Right renal cortex interstitium (tissue), 3 donors: ENCODE measurements around the gene GLOD5. TPM values are rescaled to one million over a fixed set of nuclear protein-coding genes. Genes with fewer than 3 reads are reported as not detected.
A peak's percentile ranks its signal among the peaks of the same experiment; 100 is the strongest.
"Not testable (repeated sequence)": the region's sequence is repeated elsewhere in the genome, so short reads cannot be mapped to it uniquely, and the experiment has no call there.

Source experiments
- DNase-seq, 3 donors: peaks; one replicate each; pipeline ENCODE4 v3.0.0-alpha.2; 2013; ENCODE audit warnings: low read depth in 3 of 3, low spot score in 2 of 3
- polyA plus RNA-seq, 3 donors: library from polyadenylated mRNA; unstranded; fragments of 120-200 nt; gene quantifications; one replicate each; pipeline ENCODE4 v1.2.1, GENCODE V29; 2013; ENCODE audit not compliant: insufficient read length in 3 of 3

The GLOD5 gene
- polyA plus RNA-seq, 3 donors, result 1.1 to 2.8 (median 1.5) TPM

DNA sequence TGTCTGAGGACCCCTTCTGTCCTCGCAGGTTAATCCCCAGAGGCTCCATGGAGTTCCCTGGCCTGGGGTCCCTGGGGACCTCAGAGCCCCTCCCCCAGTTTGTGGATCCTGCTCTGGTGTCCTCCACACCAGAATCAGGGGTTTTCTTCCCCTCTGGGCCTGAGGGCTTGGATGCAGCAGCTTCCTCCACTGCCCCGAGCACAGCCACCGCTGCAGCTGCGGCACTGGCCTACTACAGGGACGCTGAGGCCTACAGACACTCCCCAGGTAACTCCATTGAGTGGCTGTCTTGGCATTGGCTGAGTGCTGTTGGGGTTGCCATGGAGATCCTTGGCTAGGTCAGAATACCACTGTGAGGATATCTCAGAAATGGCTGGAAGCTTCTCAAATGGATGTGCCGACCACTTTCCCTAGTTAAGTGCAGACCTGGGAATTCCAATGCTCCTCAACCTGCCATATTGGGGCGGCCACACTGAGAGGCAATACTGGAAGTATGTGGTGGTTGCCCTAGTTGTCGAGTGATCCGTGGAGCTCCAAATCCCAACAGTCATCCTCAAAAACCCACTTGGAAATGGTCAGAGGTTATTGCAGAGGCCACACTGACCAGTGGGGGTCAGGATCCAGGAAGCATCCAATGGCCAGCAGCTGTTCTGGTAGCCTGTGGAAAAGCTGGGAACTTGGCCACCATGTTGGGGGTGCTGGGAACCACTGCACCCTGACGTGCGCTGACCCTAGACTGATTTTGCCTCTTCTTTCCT lies 29.7 kb downstream of the GLOD5 start:
- no peak for DNase-seq

- no peak for DNase-seq
Measured at GRCh38 chrX:48792219-48792618, 30.7 kb downstream of the GLOD5 start.

- no peak for DNase-seq
Measured at GRCh38 chrX:48793935-48794334, 32.4 kb downstream of the GLOD5 start.

DNA sequence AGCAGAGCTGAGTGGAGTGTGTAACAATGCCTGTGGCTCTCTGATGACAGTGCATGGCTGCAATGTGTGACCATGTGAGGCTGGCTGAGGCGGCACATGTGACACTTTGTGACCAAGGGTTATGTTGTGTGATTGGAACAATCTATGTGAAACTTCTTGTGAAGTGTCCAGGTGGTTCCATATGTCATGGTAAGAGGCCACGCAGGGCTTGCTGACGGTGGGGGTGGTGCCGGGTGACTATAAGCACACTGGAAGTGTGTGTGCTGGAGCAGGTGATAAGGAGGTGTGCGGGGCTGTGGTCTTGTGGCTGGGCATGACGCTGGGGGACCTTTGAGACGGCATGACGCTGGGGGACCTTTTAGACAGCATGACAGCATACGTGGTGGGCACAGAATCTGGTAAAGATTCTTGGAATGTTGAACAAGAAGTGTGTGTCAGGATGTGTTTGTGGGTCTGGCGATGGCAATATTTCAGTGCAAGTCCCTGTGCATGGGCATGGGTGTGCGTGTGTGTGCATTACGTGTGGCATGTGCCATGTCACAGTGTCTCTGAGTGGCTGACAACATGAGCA lies 32.9 kb downstream of the GLOD5 start:
- DNase-seq, result no peak

GRCh38 chrX:48794911-48795515 lies 33.5 kb downstream of the GLOD5 start:
- no peak for DNase-seq

DNA sequence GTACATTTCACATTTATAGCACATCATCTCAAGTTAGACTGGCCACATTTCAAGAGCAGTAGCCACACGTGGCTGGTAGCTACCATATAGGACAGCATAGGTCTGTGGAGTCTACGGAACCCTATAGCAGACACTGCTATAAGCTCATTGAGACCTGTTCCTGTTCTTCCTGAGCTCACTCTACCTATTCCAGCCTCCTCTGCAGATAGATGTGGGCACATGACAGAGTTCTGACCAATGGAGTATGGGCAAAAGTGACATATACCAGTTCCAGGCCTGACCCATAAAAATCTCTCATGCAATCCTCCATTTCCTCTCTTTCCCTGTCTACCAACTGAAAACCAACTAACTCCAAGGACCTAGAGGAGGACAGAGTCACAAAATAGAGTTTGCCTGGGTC lies 36.8 kb downstream of the GLOD5 start:
- no peak for DNase-seq

DNA sequence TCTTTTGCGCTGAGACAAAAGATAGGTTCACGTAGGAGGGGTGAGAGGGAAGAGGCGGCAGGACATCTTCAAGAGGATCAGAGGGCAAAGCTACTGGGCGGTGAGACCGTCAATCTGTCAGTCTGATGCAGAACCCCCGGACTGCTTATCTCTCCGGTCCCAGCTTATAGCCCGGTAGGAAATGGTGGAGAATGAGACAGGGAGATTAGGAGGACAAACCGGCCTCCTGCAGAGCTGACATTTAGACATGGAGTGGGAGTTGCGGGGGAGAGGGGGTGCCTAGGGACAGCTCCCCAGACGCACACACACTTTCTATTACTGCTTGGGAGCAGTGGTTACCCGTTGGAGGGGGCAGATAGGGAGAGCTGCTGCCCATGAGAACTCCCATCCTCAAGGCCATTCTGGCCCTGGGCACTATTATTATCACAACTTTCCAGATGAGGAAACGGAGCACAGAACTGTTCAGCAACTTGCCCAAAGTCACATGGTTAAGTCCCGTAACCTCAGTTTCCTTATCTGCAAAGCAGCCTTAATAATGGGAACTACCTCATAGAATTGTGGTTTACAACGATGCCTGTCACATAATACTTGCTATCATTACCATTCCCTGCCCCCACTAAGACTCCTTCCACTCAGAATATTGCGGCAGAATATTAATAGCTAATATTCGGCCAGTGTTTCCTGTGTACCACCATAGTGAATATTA lies 39.2 kb downstream of the GLOD5 start:
- DNase-seq, result peak in 1 of 3 donors; percentile 1

- DNase-seq, result peak; percentile 85 to 93 (median 87)
Measured at GRCh38 chrX:48801280-48802088, 39.9 kb downstream of the GLOD5 start, which contains the start of gene HDAC6. TSS of gene HDAC6 (plus strand) at chrX:48802067. CDS start at chrX:48802693, 626 bp downstream.

GRCh38 chrX:48802089-48802904 lies 40.8 kb downstream of the GLOD5 start:
- peak; percentile 57 to 60 (median 57) for DNase-seq

DNA sequence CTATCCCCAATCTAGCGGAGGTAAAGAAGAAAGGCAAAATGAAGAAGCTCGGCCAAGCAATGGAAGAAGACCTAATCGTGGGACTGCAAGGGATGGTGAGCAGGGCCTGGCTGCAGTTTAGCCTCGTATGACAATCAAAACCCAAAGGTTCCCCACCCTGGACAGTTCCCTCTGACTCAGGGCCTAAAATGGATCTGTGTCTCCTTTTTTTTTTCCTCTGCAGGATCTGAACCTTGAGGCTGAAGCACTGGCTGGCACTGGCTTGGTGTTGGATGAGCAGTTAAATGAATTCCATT lies 41.3 kb downstream of the GLOD5 start:
- no peak for DNase-seq

DNA sequence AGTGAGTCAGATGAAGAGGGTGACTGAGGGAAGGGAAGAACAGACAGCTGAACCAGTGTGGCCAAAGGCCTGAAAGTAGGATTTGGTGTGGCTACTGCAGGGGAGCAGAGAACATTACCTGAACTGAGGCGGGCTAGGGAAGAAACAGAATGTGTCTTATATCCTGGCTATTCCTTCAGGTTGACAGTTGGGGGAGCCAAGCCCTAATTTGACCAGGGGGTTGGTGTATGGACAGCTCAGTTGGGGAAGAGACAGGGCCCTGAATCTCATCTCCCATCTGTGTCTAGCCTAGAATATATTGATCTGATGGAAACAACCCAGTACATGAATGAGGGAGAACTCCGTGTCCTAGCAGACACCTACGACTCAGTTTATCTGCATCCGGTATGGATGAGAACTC lies 44.5 kb downstream of the GLOD5 start:
- DNase-seq, result no peak

- DNase-seq, result no peak
Measured at GRCh38 chrX:48813644-48814043, 52.1 kb downstream of the GLOD5 start.

DNA sequence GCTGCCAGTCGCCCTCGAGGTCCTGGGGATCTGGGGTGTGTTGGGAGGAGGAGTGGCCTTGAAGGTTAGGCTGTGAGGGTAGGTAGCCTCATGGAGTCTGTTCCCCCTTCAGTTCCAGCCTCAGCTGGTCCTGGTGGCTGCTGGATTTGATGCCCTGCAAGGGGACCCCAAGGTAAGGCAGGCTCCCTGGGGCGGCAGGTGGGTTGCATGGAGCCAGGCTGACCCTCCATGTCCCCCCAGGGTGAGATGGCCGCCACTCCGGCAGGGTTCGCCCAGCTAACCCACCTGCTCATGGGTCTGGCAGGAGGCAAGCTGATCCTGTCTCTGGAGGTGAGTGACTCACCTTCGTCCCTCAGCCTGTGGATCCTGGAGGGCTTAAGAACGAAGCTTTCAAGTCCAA lies 53.2 kb downstream of the GLOD5 start:
- no peak for DNase-seq

GRCh38 chrX:48815266-48815665 lies 53.7 kb downstream of the GLOD5 start:
- DNase-seq, result no peak

DNA sequence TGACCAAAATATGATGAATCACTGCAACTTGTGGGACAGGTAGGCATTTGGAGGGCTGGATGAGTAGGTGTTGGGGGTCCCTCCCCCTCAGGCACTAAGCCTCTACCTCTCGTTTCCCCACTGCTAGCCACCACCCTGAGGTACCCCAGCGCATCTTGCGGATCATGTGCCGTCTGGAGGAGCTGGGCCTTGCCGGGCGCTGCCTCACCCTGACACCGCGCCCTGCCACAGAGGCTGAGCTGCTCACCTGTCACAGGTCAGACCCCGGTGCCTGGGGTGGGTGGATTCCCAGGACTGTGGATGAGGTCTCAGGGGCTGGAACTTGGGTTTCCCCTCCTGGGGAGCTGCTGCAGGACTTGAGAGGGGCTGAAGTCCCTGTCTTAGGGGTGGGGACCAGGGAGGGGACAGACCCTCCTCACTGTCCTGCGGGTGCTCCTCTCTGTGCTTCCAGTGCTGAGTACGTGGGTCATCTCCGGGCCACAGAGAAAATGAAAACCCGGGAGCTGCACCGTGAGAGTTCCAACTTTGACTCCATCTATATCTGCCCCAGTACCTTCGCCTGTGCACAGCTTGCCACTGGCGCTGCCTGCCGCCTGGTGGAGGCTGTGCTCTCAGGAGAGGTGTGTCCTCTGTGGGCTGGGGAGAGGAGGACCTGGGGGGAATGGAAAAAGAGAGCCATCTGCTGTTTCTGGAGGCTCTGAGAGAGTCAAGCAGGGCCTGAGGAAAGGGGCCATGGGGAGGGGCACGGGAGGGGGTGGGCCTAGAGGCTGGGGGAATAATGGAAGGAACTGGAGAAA lies 54.7 kb downstream of the GLOD5 start:
- no peak for DNase-seq

- DNase-seq, result no peak
Measured at GRCh38 chrX:48818098-48818497, 56.6 kb downstream of the GLOD5 start.

DNA sequence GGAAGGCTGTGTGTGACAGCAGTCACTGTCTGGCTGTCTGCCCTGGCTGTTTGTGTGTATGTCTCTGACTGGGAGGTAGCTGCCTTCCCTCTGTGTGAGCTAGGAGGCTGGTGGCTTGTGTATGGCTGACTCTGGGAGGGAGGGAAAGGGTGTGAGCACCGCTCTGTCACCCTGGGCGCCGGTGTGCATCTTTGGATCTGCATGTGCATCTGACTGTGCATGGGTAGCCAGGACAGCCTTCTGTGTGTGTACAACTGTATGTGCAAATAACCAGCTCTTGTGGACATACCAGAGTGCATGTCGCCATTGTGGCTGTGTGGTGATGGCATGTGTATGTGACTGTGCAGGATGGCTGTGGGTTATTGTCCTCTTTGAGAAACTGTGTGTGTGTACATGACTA lies 57.3 kb downstream of the GLOD5 start:
- no peak for DNase-seq

DNA sequence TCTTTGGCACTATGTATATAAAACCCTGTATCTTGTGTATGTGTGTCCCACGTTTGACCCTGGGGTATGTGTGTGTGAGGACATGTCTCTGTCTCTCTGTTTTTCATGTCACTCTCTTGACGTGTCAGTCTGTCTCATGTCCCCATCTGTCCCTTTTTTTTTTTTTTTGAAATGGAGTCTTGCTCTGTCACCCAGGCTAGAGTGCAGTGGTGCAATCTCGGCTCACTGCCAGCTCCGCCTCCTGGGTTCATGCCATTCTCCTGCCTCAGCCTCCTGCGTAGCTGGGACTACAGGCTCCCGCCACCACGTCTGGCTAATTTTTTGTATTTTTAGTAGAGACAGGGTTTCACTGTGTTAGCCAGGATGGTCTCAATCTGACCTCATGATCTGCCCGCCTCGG lies 57.8 kb downstream of the GLOD5 start:
- DNase-seq, result not testable (repeated sequence)

- DNase-seq, result no peak
Measured at GRCh38 chrX:48823053-48823452, 61.5 kb downstream of the GLOD5 start.
